ENCODE results near the gene DENND1B. TPM values are rescaled to one million over a fixed set of nuclear protein-coding genes. Genes with fewer than 3 reads are reported as not detected.

Gene DENND1B
- total RNA-seq, 1 experiment from 2014 or later, result 6.3 TPM

GRCh38 chr1:197467881-197468280, 307.4 kb downstream of the DENND1B start:
- H2BK20ac ChIP-seq (ENCODE audit: low read depth, low read length, poor library complexity, severe bottlenecking), result no peak overlapping the region
- H2BK12ac ChIP-seq (ENCODE audit: insufficient read length, low read depth, low read length), result no peak overlapping the region
- Mint-ChIP-seq H3K9me3 (no peaks in the 10 kb centered on the region), H3K4me3 (no peak overlapping the region), H3K27me3 (ENCODE audit: low read depth) (no peaks in the 10 kb centered on the region), H3K36me3 (ENCODE audit: insufficient read depth in 1 of 3, low read depth in 3 of 3) (no peaks in the 10 kb centered on the region), H3K4me1 (peaks cover 39 to 45% of the 10 kb centered on the region in 2 experiments), H3K27ac (no peak overlapping the region)
- H3K56ac ChIP-seq (ENCODE audit: insufficient read length, low read depth, low read length), result no peak overlapping the region
- H3K27ac ChIP-seq (ENCODE audit: insufficient read length, low read depth, low read length), result no peak overlapping the region
- no peak overlapping the region for H3K9ac ChIP-seq (ENCODE audit: extremely low read depth, insufficient read length, low read length)
- no peak overlapping the region for H3K4ac ChIP-seq (ENCODE audit: low read depth, low read length)
- H4K91ac ChIP-seq (ENCODE audit: insufficient read length, low read depth, low read length), result no peak overlapping the region
- no peaks in the 10 kb centered on the region for H3K79me2 ChIP-seq (ENCODE audit: insufficient read depth, low read length)
- H3K23me2 ChIP-seq (ENCODE audit: insufficient read length, low read depth, low read length, poor library complexity, severe bottlenecking), result no peaks in the 10 kb centered on the region
- no peak overlapping the region for H2AFZ ChIP-seq (ENCODE audit: low read length)
- no peak overlapping the region for H3T11ph ChIP-seq (ENCODE audit: low read length)
- H3K4me2 ChIP-seq (ENCODE audit: insufficient read depth, insufficient read length, low read length), result no peak overlapping the region
- no peak for TF ChIP-seq CTCF (conservative IDR thresholded peaks at IDR 0.05)
- peaks cover 9% of the 10 kb centered on the region for H3K4me1 ChIP-seq (ENCODE audit: insufficient read depth, low read length)
- no peaks in the 10 kb centered on the region for H3K79me1 ChIP-seq (ENCODE audit: insufficient read depth, low read depth, low read length, poor library complexity, severe bottlenecking)
- H3K18ac ChIP-seq (ENCODE audit: insufficient read length, low read depth, low read length), result no peak overlapping the region
- no peak overlapping the region for H2BK15ac ChIP-seq (ENCODE audit: low read depth, low read length)
- H3K14ac ChIP-seq (ENCODE audit: insufficient read depth, low read length), result no peak overlapping the region
- no peak overlapping the region for H2AK5ac ChIP-seq (ENCODE audit: insufficient read length, low read length)
- no peak overlapping the region for H4K8ac ChIP-seq (replicated peaks; ENCODE audit: insufficient read length, low read depth, low read length)
- H2BK5ac ChIP-seq (ENCODE audit: insufficient read length, low read length), result no peak overlapping the region
- no peaks in the 10 kb centered on the region for H3K27me3 ChIP-seq (ENCODE audit: insufficient read depth, low read length)
- WGBS (ENCODE audit: extremely low coverage, insufficient read length, low lambda C conversion rate), result no CpG with 5 or more reads among the region's 1 CpG
- no peak overlapping the region for H4K5ac ChIP-seq (ENCODE audit: insufficient read length, low read depth, low read length)
- no peak overlapping the region for H2BK120ac ChIP-seq (ENCODE audit: low read depth, low read length, poor library complexity, severe bottlenecking)
- no peaks in the 10 kb centered on the region for H3K9me3 ChIP-seq (ENCODE audit: control insufficient read depth, low read depth, low read length)
- no peak overlapping the region for H3K23ac ChIP-seq (ENCODE audit: insufficient read length, low read depth, low read length)
- H4K20me1 ChIP-seq (ENCODE audit: control insufficient read depth, insufficient read depth, insufficient read length), result no peaks in the 10 kb centered on the region
- no peak for DNase-seq
